H1 (cell line): ENCODE results near the gene SEPTIN7. TPM values are rescaled to one million over a fixed set of nuclear protein-coding genes. Genes with fewer than 3 reads are reported as not detected.

Source experiments
- CTCF ChIA-PET: fragments of 300-600 bp; sonication (Branson Sonifier 250); formaldehyde crosslinking; loops from one replicate; lab custom pipeline; 2021; ENCODE audit not compliant: partially characterized antibody; lab: Charles Lee
- POLR2A ChIA-PET: fragments of 300-600 bp; sonication (Branson Sonifier 250); formaldehyde crosslinking; loops from one replicate; lab custom pipeline; 2021; ENCODE audit warnings: inconsistent platforms; ENCODE audit not compliant: partially characterized antibody; lab: Charles Lee
- DNase-seq, 2 experiments: peaks; one replicate each; pipeline versions ENCODE4 v3.0.0 to v3.0.0-alpha.2; 2010 to 2022; ENCODE audit warnings: low spot score in 2 of 2, low read depth in 1 of 2, mixed read lengths in 1 of 2
- FAIRE-seq: peaks from 2 replicates; lab custom pipeline; 2011; peaks lifted over from hg19 to GRCh38; lab: Jason Lieb, UNC
- H2AFZ ChIP-seq: 2 replicates; pipeline ENCODE4 v1.8.1; 2012; ENCODE audit warnings: low read length, inconsistent platforms
- H2AK5ac ChIP-seq: 2 replicates; pipeline ENCODE4 v1.6.1; 2013; ENCODE audit warnings: low read depth, low read length
- H2BK120ac ChIP-seq: replicated peaks from 2 replicates; pipeline ENCODE3; 2013; ENCODE audit warnings: low read depth, low read length, inconsistent platforms
- H2BK12ac ChIP-seq: 2 replicates; pipeline ENCODE4 v1.6.1; 2013; ENCODE audit warnings: low read depth, low read length
- H2BK15ac ChIP-seq: 2 replicates; pipeline ENCODE4 v1.6.1; 2013; ENCODE audit warnings: low read length
- H2BK20ac ChIP-seq: 2 replicates; pipeline ENCODE4 v1.6.1; 2013; ENCODE audit warnings: low read length
- H2BK5ac ChIP-seq: 2 replicates; pipeline ENCODE4 v1.6.1; 2013; ENCODE audit warnings: low read depth, low read length
- H3K14ac ChIP-seq: 2 replicates; pipeline ENCODE4 v1.6.1; 2013; ENCODE audit warnings: inconsistent platforms; ENCODE audit not compliant: insufficient read length
- H3K18ac ChIP-seq: 2 replicates; pipeline ENCODE4 v1.6.1; 2013; ENCODE audit warnings: low read length; ENCODE audit errors: extremely low read depth
- H3K23ac ChIP-seq: 2 replicates; pipeline ENCODE4 v1.6.1; 2013; ENCODE audit warnings: inconsistent platforms; ENCODE audit not compliant: insufficient read length
- H3K23me2 ChIP-seq: 2 replicates; pipeline ENCODE4 v1.6.1; 2013; ENCODE audit warnings: low read depth, low read length
- H3K27ac ChIP-seq: 2 replicates; pipeline ENCODE4 v1.6.1; 2011; ENCODE audit warnings: low read depth, low read length, inconsistent platforms
- H3K27me3 ChIP-seq, 4 experiments: replicated peaks in 1 of 4; 1 replicate in 1 of 4; 2 replicates in 3 of 4; pipeline versions ENCODE4 v1.6.1 to v1.8.1; 2011 to 2013; ENCODE audit warnings: low read length in 3 of 4, mild to moderate bottlenecking in 3 of 4, inconsistent platforms in 2 of 4, mixed read lengths in 2 of 4, moderate library complexity in 1 of 4; ENCODE audit not compliant: control insufficient read depth in 3 of 4, insufficient read depth in 3 of 4; ENCODE audit errors: extremely low read depth in 1 of 4
- H3K36me3 ChIP-seq, 4 experiments: 2 replicates each; pipeline versions ENCODE4 v1.6.1 to v1.8.1; 2011 to 2013; ENCODE audit warnings: mild to moderate bottlenecking in 4 of 4, low read length in 3 of 4, moderate library complexity in 2 of 4, control low read depth in 1 of 4, inconsistent platforms in 1 of 4; ENCODE audit not compliant: insufficient read depth in 4 of 4, control insufficient read depth in 2 of 4
- H3K4ac ChIP-seq: replicated peaks from 2 replicates; pipeline ENCODE3; 2013; ENCODE audit warnings: low read length, low read depth, mixed read lengths, inconsistent platforms; ENCODE audit not compliant: insufficient read length
- H3K4me1 ChIP-seq, 4 experiments: replicated peaks in 1 of 4; 1 replicate in 1 of 4; 2 replicates in 3 of 4; pipeline versions ENCODE4 v1.6.1 to v1.8.1; 2011 to 2013; ENCODE audit warnings: low read length in 3 of 4, inconsistent platforms in 2 of 4, mixed read lengths in 1 of 4; ENCODE audit not compliant: insufficient read depth in 4 of 4, control insufficient read depth in 3 of 4
- H3K4me2 ChIP-seq, 2 experiments: 2 replicates each; pipeline versions ENCODE4 v1.6.1 to v1.8.1; 2011 to 2013; ENCODE audit warnings: low read depth in 2 of 2, low read length in 2 of 2, control low read depth in 1 of 2, inconsistent platforms in 1 of 2, mild to moderate bottlenecking in 1 of 2; ENCODE audit not compliant: insufficient read depth in 1 of 2
- H3K4me3 ChIP-seq, 4 experiments: fragments of 200-600, 300-600 bp in 1 of 4; sonication (generic), shearing (Covaris generic), sonication (Bioruptor Twin) in 1 of 4; 2 replicates each; pipeline versions ENCODE4 v1.5.1 to v1.8.1; 2011 to 2016; ENCODE audit warnings: low read length in 4 of 4, low read depth in 3 of 4, control low read depth in 2 of 4, inconsistent platforms in 2 of 4, mild to moderate bottlenecking in 2 of 4, mixed read lengths in 1 of 4, moderate library complexity in 1 of 4; ENCODE audit not compliant: insufficient read depth in 2 of 4; ENCODE audit errors: extremely low read depth in 1 of 4
- H3K56ac ChIP-seq: replicated peaks from 2 replicates; pipeline ENCODE3; 2013; ENCODE audit warnings: low read depth, mild to moderate bottlenecking, mixed read lengths, low read length, inconsistent platforms; ENCODE audit not compliant: insufficient read length
- H3K79me1 ChIP-seq: 2 replicates; pipeline ENCODE4 v1.6.1; 2013; ENCODE audit warnings: low read depth, low read length, control low read depth
- H3K79me2 ChIP-seq, 2 experiments: 2 replicates each; pipeline versions ENCODE4 v1.6.1 to v1.8.1; 2012 to 2013; ENCODE audit warnings: low read length in 2 of 2, mild to moderate bottlenecking in 2 of 2, inconsistent platforms in 1 of 2; ENCODE audit not compliant: insufficient read depth in 2 of 2, control insufficient read depth in 1 of 2
- H3K9ac ChIP-seq, 4 experiments: replicated peaks in 1 of 4; 1 replicate in 1 of 4; 2 replicates in 3 of 4; pipeline versions ENCODE4 v1.6.1 to v1.8.1; 2011 to 2013; ENCODE audit warnings: low read depth in 3 of 4, low read length in 3 of 4, control low read depth in 2 of 4, mild to moderate bottlenecking in 2 of 4, moderate library complexity in 2 of 4, inconsistent platforms in 1 of 4; ENCODE audit errors: extremely low read depth in 1 of 4
- H3K9me3 ChIP-seq, 2 experiments: 2 replicates each; pipeline versions ENCODE4 v1.6.1 to v1.8.1; 2012 to 2013; ENCODE audit warnings: mild to moderate bottlenecking in 2 of 2, moderate library complexity in 2 of 2, control low read depth in 1 of 2, inconsistent platforms in 1 of 2, low read depth in 1 of 2, low read length in 1 of 2, mixed read lengths in 1 of 2; ENCODE audit not compliant: insufficient read depth in 2 of 2
- H4K20me1 ChIP-seq, 2 experiments: replicated peaks in 1 of 2; 2 replicates each; pipeline versions ENCODE3 to v1.8.1; 2011 to 2013; ENCODE audit warnings: inconsistent platforms in 2 of 2, low read length in 2 of 2, mild to moderate bottlenecking in 1 of 2; ENCODE audit not compliant: insufficient read depth in 2 of 2, control insufficient read depth in 1 of 2
- H4K5ac ChIP-seq: 2 replicates; pipeline ENCODE4 v1.6.1; 2013; ENCODE audit warnings: low read length, low read depth, mixed read lengths, inconsistent platforms; ENCODE audit not compliant: insufficient read length
- H4K8ac ChIP-seq: 2 replicates; pipeline ENCODE4 v1.8.0; 2013; ENCODE audit warnings: mild to moderate bottlenecking, moderate library complexity, low read length, inconsistent platforms; ENCODE audit not compliant: insufficient read depth; ENCODE audit errors: extremely low read depth
- H4K91ac ChIP-seq: replicated peaks from 2 replicates; pipeline ENCODE3; 2013; ENCODE audit warnings: low read length, mixed read lengths, inconsistent platforms; ENCODE audit not compliant: insufficient read length
- CBX5 ChIP-seq: fragments of 300-800, 300-1000 bp; sonication (generic); IDR thresholded peaks from 2 replicates; pipeline ENCODE4 v1.7.1; 2016; ENCODE audit warnings: antibody characterized with exemption, low read length, low read depth
- CBX8 ChIP-seq: fragments of 300-800, 300-1000 bp; sonication (generic); IDR thresholded peaks from 2 replicates; pipeline ENCODE4 v1.7.1; 2016; ENCODE audit warnings: low read depth, low read length, borderline replicate concordance
- CHD1 ChIP-seq: IDR thresholded peaks from 2 replicates; pipeline ENCODE4 v1.6.1; 2012; ENCODE audit warnings: low read depth, low read length, improper control_type of control experiment
- EZH2 ChIP-seq: fragments of 200-600 bp; sonication (generic); IDR thresholded peaks from 2 replicates; pipeline ENCODE4 v1.7.1; 2012; ENCODE audit warnings: low read depth, mild to moderate bottlenecking, moderate library complexity, low read length, inconsistent platforms; ENCODE audit not compliant: severe bottlenecking
- MAFK ChIP-seq: IDR thresholded peaks from 2 replicates; pipeline ENCODE4 v1.6.1; 2012; ENCODE audit warnings: low read depth, mild to moderate bottlenecking, improper control_type of control experiment, low read length
- NANOG ChIP-seq: IDR thresholded peaks from 2 replicates; pipeline ENCODE4 v1.6.1; 2011; ENCODE audit warnings: low read length, low read depth, mild to moderate bottlenecking, inconsistent platforms; ENCODE audit not compliant: insufficient read depth, poor library complexity, severe bottlenecking
- NRF1 ChIP-seq: IDR thresholded peaks from 2 replicates; pipeline ENCODE4 v1.6.1; 2011; ENCODE audit warnings: mild to moderate bottlenecking, low read depth, low read length, improper control_type of control experiment
- RFX5 ChIP-seq: IDR thresholded peaks from 2 replicates; pipeline ENCODE4 v1.6.1; 2011; ENCODE audit warnings: low read depth, low read length, improper control_type of control experiment, borderline replicate concordance
- SIRT6 ChIP-seq: IDR thresholded peaks from one replicate; pipeline ENCODE4 v1.7.1; 2012; ENCODE audit warnings: low read length, inconsistent platforms
- SRF ChIP-seq: IDR thresholded peaks from 2 replicates; pipeline ENCODE4 v1.6.1; 2011; ENCODE audit warnings: mild to moderate bottlenecking, low read depth, low read length, moderate library complexity
- YY1 ChIP-seq: IDR thresholded peaks from 2 replicates; pipeline ENCODE4 v1.6.1; 2011; ENCODE audit warnings: low read depth, mild to moderate bottlenecking, low read length
- WGBS, 2 experiments: shearing (Covaris generic) in 1 of 2; methylation state at CpG; one replicate each; pipeline versions ENCODE4 v1.1.6 to v1.1.7; 2013 to 2015; ENCODE audit warnings: low lambda C conversion rate in 2 of 2, mixed read lengths in 2 of 2, inconsistent platforms in 1 of 2, low coverage in 1 of 2, missing lambda C conversion rate in 1 of 2; ENCODE audit not compliant: insufficient replicate concordance in 2 of 2, insufficient coverage in 1 of 2, insufficient read length in 1 of 2; ENCODE audit errors: extremely low coverage in 1 of 2, missing lambda C conversion rate in 1 of 2; 5-methylcytosine and 5-hydroxymethylcytosine counted together
- polyA plus RNA-seq, 7 experiments: library from polyadenylated mRNA; depleted of rRNA in 3 of 7; stranded (reverse) in 5 of 7; unstranded in 2 of 7; fragments of >200 nt in 5 of 7; fragments of 200-250 nt in 2 of 7; gene quantifications; 1 replicate in 5 of 7; 2 replicates in 1 of 7; 4 replicates in 1 of 7; pipeline versions ENCODE4 v1.2.1 to v1.2.3, GENCODE V29; 2011 to 2013; ENCODE audit warnings: missing spikeins in 2 of 7, mixed read lengths in 2 of 7
- total RNA-seq: library from RNA; stranded (reverse); fragmentation: NEBNext Ultra II Directional; extraction: Animal tissue kit (Norgen Biotek cat#: 25700); gene quantifications from 2 replicates; pipeline ENCODE4 v1.2.1, GENCODE V29; 2021
- TF ChIP-seq, protein P1 (sequence below), 3 experiments: IDR thresholded peaks; 1 replicate in 2 of 3; 2 replicates in 1 of 3; pipeline versions ENCODE4 v1.5.1 to v1.6.1; 2011; ENCODE audit warnings: low read length in 3 of 3, mild to moderate bottlenecking in 3 of 3, inconsistent platforms in 2 of 3, low read depth in 1 of 3, moderate library complexity in 1 of 3; ENCODE audit not compliant: insufficient read depth in 1 of 3; ENCODE audit errors: control extremely low read depth in 1 of 3

The SEPTIN7 gene
- total and polyA plus RNA-seq, 2 of the 8 experiments (the other 6 are each of a cell fraction or from before 2014, with no cell fraction given): 85.3 to 183 TPM

DNA sequence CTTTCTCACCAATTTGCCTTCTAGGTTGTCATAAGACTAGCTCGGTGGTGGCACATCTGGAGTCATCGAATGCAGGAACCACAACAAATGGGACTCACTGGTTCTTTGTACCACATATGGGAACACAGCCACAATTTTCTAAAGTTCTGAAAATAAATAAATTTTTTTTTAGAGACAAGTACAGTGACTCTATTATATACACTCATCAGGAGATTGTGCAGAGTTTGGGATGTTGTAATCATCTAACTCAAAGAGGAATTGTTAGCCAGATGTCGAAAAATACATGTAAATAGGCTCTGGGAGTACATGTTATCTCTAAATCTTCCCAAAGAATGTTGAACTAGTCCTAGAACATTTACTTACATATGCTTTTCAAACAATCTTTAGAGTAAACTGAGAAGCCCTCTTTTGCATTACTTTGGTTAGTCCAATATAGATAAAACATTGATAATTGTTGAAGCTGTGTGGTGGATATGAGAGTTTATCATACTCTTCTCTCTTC, 19.6 kb upstream of the SEPTIN7 start:
- Histone ChIP-seq H3K56ac (no peak overlapping the region), H4K91ac (no peak overlapping the region), H3K4ac (no peak overlapping the region), H3K4me3 (no peak overlapping the region), H3K14ac (no peak overlapping the region), H3K36me3 (no peaks in the 10 kb centered on the region), H2AK5ac (no peak overlapping the region), H3K4me2 (no peak overlapping the region), H3K79me1 (no peaks in the 10 kb centered on the region), H4K5ac (no peak overlapping the region), H4K20me1 (no peaks in the 10 kb centered on the region), H3K23ac (no peak overlapping the region), H3K4me1 (no peaks in the 10 kb centered on the region), H2AFZ (no peak overlapping the region), H3K79me2 (no peaks in the 10 kb centered on the region), H3K18ac (no peak overlapping the region), H3K23me2 (no peaks in the 10 kb centered on the region), H3K9ac (no peak overlapping the region), H2BK20ac (no peak overlapping the region), H2BK15ac (no peak overlapping the region), H2BK5ac (no peak overlapping the region), H4K8ac (no peak overlapping the region), H3K9me3 (no peaks in the 10 kb centered on the region), H3K27me3 (no peaks in the 10 kb centered on the region), H2BK12ac (no peak overlapping the region), H3K27ac (no peak overlapping the region), H2BK120ac (no peak overlapping the region)
- 93% methylated on average over 3 of the region's 3 CpGs; no CpG with 5 or more reads in 1 of the 2 experiments for WGBS, 2 experiments
- DNase-seq (no peak), FAIRE-seq (no peak)
- ChIA-PET POLR2A (interaction anchor here (0.8 kb wide), 1 partner anchor 19 kb away, joined by 3 read pairs; no protein-coding TSS in a partner anchor), CTCF (interaction anchor here (1.1 kb wide), 1 partner anchor 82 kb away, joined by 3 read pairs; no protein-coding TSS in a partner anchor)
- TF ChIP-seq RFX5: no peak
- TF ChIP-seq NANOG: no peak
- TF ChIP-seq NRF1: no peak
- TF ChIP-seq, protein P1, sequence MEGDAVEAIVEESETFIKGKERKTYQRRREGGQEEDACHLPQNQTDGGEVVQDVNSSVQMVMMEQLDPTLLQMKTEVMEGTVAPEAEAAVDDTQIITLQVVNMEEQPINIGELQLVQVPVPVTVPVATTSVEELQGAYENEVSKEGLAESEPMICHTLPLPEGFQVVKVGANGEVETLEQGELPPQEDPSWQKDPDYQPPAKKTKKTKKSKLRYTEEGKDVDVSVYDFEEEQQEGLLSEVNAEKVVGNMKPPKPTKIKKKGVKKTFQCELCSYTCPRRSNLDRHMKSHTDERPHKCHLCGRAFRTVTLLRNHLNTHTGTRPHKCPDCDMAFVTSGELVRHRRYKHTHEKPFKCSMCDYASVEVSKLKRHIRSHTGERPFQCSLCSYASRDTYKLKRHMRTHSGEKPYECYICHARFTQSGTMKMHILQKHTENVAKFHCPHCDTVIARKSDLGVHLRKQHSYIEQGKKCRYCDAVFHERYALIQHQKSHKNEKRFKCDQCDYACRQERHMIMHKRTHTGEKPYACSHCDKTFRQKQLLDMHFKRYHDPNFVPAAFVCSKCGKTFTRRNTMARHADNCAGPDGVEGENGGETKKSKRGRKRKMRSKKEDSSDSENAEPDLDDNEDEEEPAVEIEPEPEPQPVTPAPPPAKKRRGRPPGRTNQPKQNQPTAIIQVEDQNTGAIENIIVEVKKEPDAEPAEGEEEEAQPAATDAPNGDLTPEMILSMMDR (IDR thresholded peaks at IDR 0.05; ENCODE audit: control extremely low read depth in 1 of 3, insufficient read depth in 1 of 3, low read depth in 1 of 3, low read length in 3 of 3): no peak
- no peak for TF ChIP-seq MAFK
- no peak for TF ChIP-seq CBX8
- no peak for TF ChIP-seq EZH2
- TF ChIP-seq YY1: no peak
- TF ChIP-seq CHD1: no peak
- TF ChIP-seq SIRT6: no peak
- no peak for TF ChIP-seq SRF
- TF ChIP-seq CBX5: no peak
